IMR-90 (cell line): ENCODE measurements around the gene ARL2. TPM values are rescaled to one million over a fixed set of nuclear protein-coding genes. Genes with fewer than 3 reads are reported as not detected.

ENCODE experiments used
- ATAC-seq: fragments of 200-7000 bp; cut with Tn5 transposase; 2 replicates; pipeline ENCODE4 v1.9.1; 2020; ENCODE audit warnings: low read depth, mild to moderate bottlenecking, moderate library complexity
- BruUV-seq: library from RNA; stranded (reverse); fragments of 400-500 nt; replicated peaks from 2 replicates; lab custom pipeline; 2021; lab: Mats Ljungman, UMichigan
- CTCF ChIA-PET: fragments of 300-600 bp; formaldehyde crosslinking; extraction: SDS; loops from one replicate; lab custom pipeline; 2021; ENCODE audit warnings: antibody characterized with exemption; lab: Yijun Ruan, JAX
- POLR2A ChIA-PET: fragments of 300-600 bp; sonication (Branson Sonifier 250); formaldehyde crosslinking; loops from one replicate; lab custom pipeline; 2022; ENCODE audit warnings: antibody characterized with exemption; ENCODE audit not compliant: unreplicated experiment; lab: Charles Lee
- DNase-seq: peaks from one replicate; pipeline ENCODE4 v3.0.0; 2013
- H2AFZ ChIP-seq: replicated peaks from 2 replicates; pipeline ENCODE3; 2013; ENCODE audit warnings: low read length, mild to moderate bottlenecking; ENCODE audit not compliant: poor library complexity
- H2AK5ac ChIP-seq: 2 replicates; pipeline ENCODE4 v1.6.1; 2013; ENCODE audit warnings: low read depth, low read length, inconsistent platforms
- H2AK9ac ChIP-seq: replicated peaks from 2 replicates; pipeline ENCODE3; 2013; ENCODE audit warnings: mild to moderate bottlenecking, low read depth, low read length, moderate library complexity; ENCODE audit not compliant: poor library complexity
- H2BK120ac ChIP-seq: 2 replicates; pipeline ENCODE4 v1.6.1; 2013; ENCODE audit warnings: low read depth, low read length, inconsistent platforms
- H2BK15ac ChIP-seq: 3 replicates; pipeline ENCODE4 v1.6.1; 2013; ENCODE audit warnings: low read depth, low read length, inconsistent platforms
- H2BK20ac ChIP-seq: 2 replicates; pipeline ENCODE4 v1.6.1; 2013; ENCODE audit warnings: low read depth, mild to moderate bottlenecking, inconsistent platforms, low read length, moderate library complexity
- H2BK5ac ChIP-seq: 2 replicates; pipeline ENCODE4 v1.6.1; 2013; ENCODE audit warnings: mild to moderate bottlenecking, low read depth, low read length, inconsistent platforms; ENCODE audit not compliant: poor library complexity, severe bottlenecking
- H3K14ac ChIP-seq: replicated peaks from 2 replicates; pipeline ENCODE4 v1.6.1; 2013; ENCODE audit warnings: low read depth, low read length, inconsistent platforms
- H3K18ac ChIP-seq: 2 replicates; pipeline ENCODE4 v1.6.1; 2013; ENCODE audit warnings: low read depth, low read length, control low read depth
- H3K23ac ChIP-seq: 2 replicates; pipeline ENCODE4 v1.6.1; 2013; ENCODE audit warnings: low read depth, low read length, inconsistent platforms
- H3K27ac ChIP-seq: 2 replicates; pipeline ENCODE4 v1.5.1; 2013; ENCODE audit warnings: mild to moderate bottlenecking, control low read depth, low read length; ENCODE audit not compliant: insufficient read depth
- H3K27me3 ChIP-seq: 2 replicates; pipeline ENCODE4 v1.6.1; 2013; ENCODE audit warnings: low read length; ENCODE audit not compliant: control insufficient read depth, insufficient read depth
- H3K36me3 ChIP-seq: 2 replicates; pipeline ENCODE4 v1.6.1; 2013; ENCODE audit warnings: low read length, mixed read lengths; ENCODE audit not compliant: control insufficient read depth, insufficient read depth
- H3K4ac ChIP-seq: 2 replicates; pipeline ENCODE4 v1.6.1; 2013; ENCODE audit warnings: low read depth, low read length, inconsistent platforms
- H3K4me1 ChIP-seq: 2 replicates; pipeline ENCODE4 v1.6.1; 2013; ENCODE audit warnings: low read length, mixed read lengths; ENCODE audit not compliant: control insufficient read depth, insufficient read depth
- H3K4me2 ChIP-seq: 2 replicates; pipeline ENCODE4 v1.6.1; 2013; ENCODE audit warnings: low read depth, mild to moderate bottlenecking, control low read depth, low read length, moderate library complexity
- H3K4me3 ChIP-seq: 2 replicates; pipeline ENCODE4 v1.5.1; 2013; ENCODE audit warnings: low read depth, mild to moderate bottlenecking, control low read depth, low read length, moderate library complexity; ENCODE audit not compliant: insufficient read depth
- H3K56ac ChIP-seq: 2 replicates; pipeline ENCODE4 v1.6.1; 2013; ENCODE audit warnings: low read length, inconsistent platforms; ENCODE audit not compliant: insufficient read depth; ENCODE audit errors: extremely low read depth
- H3K79me1 ChIP-seq, 2 experiments: 2 replicates each; pipeline ENCODE4 v1.6.1; 2013; ENCODE audit warnings: low read length in 2 of 2, inconsistent platforms in 1 of 2, low read depth in 1 of 2
- H3K9ac ChIP-seq: 2 replicates; pipeline ENCODE4 v1.6.1; 2013; ENCODE audit warnings: low read depth, low read length, control low read depth
- H3K9me1 ChIP-seq: 2 replicates; pipeline ENCODE4 v1.6.1; 2013; ENCODE audit warnings: low read length, inconsistent platforms; ENCODE audit not compliant: insufficient read depth
- H3K9me3 ChIP-seq: 2 replicates; pipeline ENCODE4 v1.6.1; 2013; ENCODE audit warnings: low read length; ENCODE audit not compliant: control insufficient read depth, insufficient read depth
- H4K20me1 ChIP-seq: 2 replicates; pipeline ENCODE4 v1.6.1; 2013; ENCODE audit warnings: low read length, inconsistent platforms; ENCODE audit not compliant: insufficient read depth
- H4K5ac ChIP-seq: 2 replicates; pipeline ENCODE4 v1.6.1; 2013; ENCODE audit warnings: mild to moderate bottlenecking, low read depth, low read length, control low read depth
- H4K8ac ChIP-seq, 2 experiments: 2 replicates each; pipeline ENCODE4 v1.6.1; 2013; ENCODE audit warnings: low read depth in 2 of 2, low read length in 2 of 2, control low read depth in 1 of 2, inconsistent platforms in 1 of 2
- H4K91ac ChIP-seq: 2 replicates; pipeline ENCODE4 v1.6.1; 2013; ENCODE audit warnings: low read depth, low read length, inconsistent platforms; ENCODE audit not compliant: insufficient read depth
- BHLHE40 ChIP-seq: fragments of 150-350 bp; IDR thresholded peaks from 2 replicates; pipeline ENCODE4 v1.6.1; 2016; ENCODE audit warnings: mild to moderate bottlenecking, low read depth, low read length
- CEBPB ChIP-seq: IDR thresholded peaks from 2 replicates; pipeline ENCODE4 v1.6.1; 2012; ENCODE audit warnings: low read depth, low read length, improper control_type of control experiment
- CHD1 ChIP-seq: IDR thresholded peaks from 2 replicates; pipeline ENCODE4 v1.6.1; 2012; ENCODE audit warnings: low read depth, low read length, improper control_type of control experiment
- CTCF ChIP-seq: conservative IDR thresholded peaks from 2 replicates; pipeline ENCODE4 v1.5.1; 2012; ENCODE audit warnings: mild to moderate bottlenecking, low read depth, low read length, improper control_type of control experiment
- ELK1 ChIP-seq: fragments of 150-350 bp; IDR thresholded peaks from 2 replicates; pipeline ENCODE4 v1.6.1; 2016; ENCODE audit warnings: low read depth, mild to moderate bottlenecking, low read length, moderate library complexity, borderline replicate concordance
- FOS ChIP-seq: fragments of 150-350 bp; IDR thresholded peaks from 2 replicates; pipeline ENCODE4 v1.6.1; 2016; ENCODE audit warnings: low read depth, low read length
- MAFK ChIP-seq: IDR thresholded peaks from 2 replicates; pipeline ENCODE4 v1.6.1; 2012; ENCODE audit warnings: low read depth, low read length, improper control_type of control experiment
- MAZ ChIP-seq: IDR thresholded peaks from 2 replicates; pipeline ENCODE4 v1.6.1; 2012; ENCODE audit warnings: low read depth, mild to moderate bottlenecking, low read length, improper control_type of control experiment, moderate library complexity, borderline replicate concordance
- MXI1 ChIP-seq: IDR thresholded peaks from 2 replicates; pipeline ENCODE4 v1.6.1; 2012; ENCODE audit warnings: low read depth, mild to moderate bottlenecking, low read length, moderate library complexity, borderline replicate concordance
- NFE2L2 ChIP-seq: fragments of 150-350 bp; IDR thresholded peaks from 2 replicates; pipeline ENCODE4 v1.6.1; 2016; ENCODE audit warnings: low read depth, mild to moderate bottlenecking, low read length
- POLR2A ChIP-seq: IDR thresholded peaks from 2 replicates; pipeline ENCODE4 v1.6.1; 2012; ENCODE audit warnings: mild to moderate bottlenecking, low read depth, low read length
- RAD21 ChIP-seq: IDR thresholded peaks from 2 replicates; pipeline ENCODE4 v1.6.1; 2012; ENCODE audit warnings: low read length, improper control_type of control experiment
- RCOR1 ChIP-seq: IDR thresholded peaks from 2 replicates; pipeline ENCODE4 v1.6.1; 2012; ENCODE audit warnings: mild to moderate bottlenecking, low read length, improper control_type of control experiment; ENCODE audit not compliant: insufficient replicate concordance
- RFX5 ChIP-seq: IDR thresholded peaks from 2 replicates; pipeline ENCODE4 v1.8.0; 2012; ENCODE audit warnings: low read depth, mild to moderate bottlenecking, low read length, moderate library complexity
- SMC3 ChIP-seq: fragments of 150-350 bp; IDR thresholded peaks from 2 replicates; pipeline ENCODE4 v1.6.1; 2016; ENCODE audit warnings: low read depth, mild to moderate bottlenecking, antibody characterized with exemption, low read length, moderate library complexity
- USF2 ChIP-seq: fragments of 150-350 bp; IDR thresholded peaks from 2 replicates; pipeline ENCODE4 v1.6.1; 2017; ENCODE audit warnings: mild to moderate bottlenecking, antibody characterized with exemption, low read length, low read depth
- WGBS, 2 experiments: methylation state at CpG; one replicate each; pipeline versions ENCODE4 v1.1.5 to v1.1.7; 2013; ENCODE audit warnings: missing lambda C conversion rate in 2 of 2; ENCODE audit not compliant: insufficient read length in 1 of 2; ENCODE audit errors: extremely low coverage in 2 of 2; 5-methylcytosine and 5-hydroxymethylcytosine counted together
- dilution Hi-C: fragments of 300-500 bp; cut with HindIII; formaldehyde crosslinking; loops from one replicate; pipeline ENCODE4 v1.14.3; 2018; ENCODE audit warnings: low sequenced_read_pairs; ENCODE audit not compliant: unreplicated experiment
- in situ Hi-C: fragments of 300-500 bp; cut with MboI; formaldehyde crosslinking; loops from 3 replicates; pipeline ENCODE4 v1.14.3; 2019; ENCODE audit warnings: low sequenced_read_pairs, inconsistent platforms, mixed read lengths
- intact Hi-C: fragments of 100-400 bp; cut with micrococcal nuclease; formaldehyde crosslinking; loops from 2 replicates; pipeline ENCODE4 v1.10.0; 2022
- polyA plus RNA-seq, 3 experiments: library from polyadenylated mRNA; depleted of rRNA; stranded (reverse); fragments of >200 nt; gene quantifications; 2 replicates each; pipeline ENCODE4 v1.2.3, GENCODE V29; 2012; ENCODE audit warnings: low replicate concordance in 1 of 3
- total RNA-seq: library from RNA; depleted of rRNA; stranded (reverse); fragments of >200 nt; gene quantifications from 2 replicates; pipeline ENCODE4 v1.2.3, GENCODE V29; 2012

ARL2 gene
- total and polyA plus RNA-seq, 2 of the 4 experiments (the other 2 are of a cell fraction), result 48.9 to 152 TPM

- no peak overlapping the region for H3K4ac ChIP-seq
- no peak overlapping the region for H2BK120ac ChIP-seq
- no peak overlapping the region for H3K18ac ChIP-seq
- H3K27ac ChIP-seq, result no peak overlapping the region
- no peaks in the 10 kb centered on the region for H3K27me3 ChIP-seq
- no peak overlapping the region for H2AFZ ChIP-seq
- dilution Hi-C loops, result no loop called here
- no peak overlapping the region for H2AK5ac ChIP-seq
- H3K4me1 ChIP-seq, result no peaks in the 10 kb centered on the region
- H3K36me3 ChIP-seq, result peaks cover 11% of the 10 kb centered on the region
- H4K5ac ChIP-seq, result no peak overlapping the region
- no peaks in the 10 kb centered on the region for H4K20me1 ChIP-seq
- H3K9me3 ChIP-seq, result no peaks in the 10 kb centered on the region
- no CpG with 5 or more reads among the region's 3 CpGs for WGBS, 2 experiments
- H3K9ac ChIP-seq, result no peak overlapping the region
- H3K79me1 ChIP-seq, result peaks cover 8 to 18% of the 10 kb centered on the region in 2 experiments
- H2AK9ac ChIP-seq, result no peak overlapping the region
- ChIA-PET POLR2A (no interaction called here), CTCF (no interaction called here)
- TF ChIP-seq CHD1, result no peak
- TF ChIP-seq NFE2L2, result no peak
- no peak for TF ChIP-seq USF2
- TF ChIP-seq MXI1, result no peak
- TF ChIP-seq RFX5, result no peak
- TF ChIP-seq POLR2A, result no peak
- TF ChIP-seq CEBPB, result no peak
- no peak for TF ChIP-seq CTCF
- TF ChIP-seq ELK1, result no peak
- no peak for TF ChIP-seq FOS
- no peak for TF ChIP-seq RAD21
- no peak for TF ChIP-seq RCOR1
- TF ChIP-seq MAZ, result no peak
- no peak for TF ChIP-seq MAFK
- TF ChIP-seq BHLHE40, result no peak
- TF ChIP-seq SMC3, result no peak
- H3K14ac ChIP-seq, result no peak overlapping the region
- no peak overlapping the region for H2BK15ac ChIP-seq
- intact Hi-C loops, result no loop called here
- no peak overlapping the region for H3K4me3 ChIP-seq
- BruUV-seq, result no TSS peak
- H3K56ac ChIP-seq, result no peak overlapping the region
- no peak overlapping the region; the same call in 1 of the 2 replicates for H3K23ac ChIP-seq
- H2BK5ac ChIP-seq, result no peak overlapping the region
- ATAC-seq (no peak), DNase-seq (no peak)
- H3K9me1 ChIP-seq, result peaks cover 18% of the 10 kb centered on the region
- no peak overlapping the region for H4K91ac ChIP-seq
- no peak overlapping the region for H2BK20ac ChIP-seq
- in situ Hi-C loops, result no loop called here
- no peak overlapping the region for H3K4me2 ChIP-seq
- H4K8ac ChIP-seq, result no peak overlapping the region
Measured at GRCh38 chr11:65021003-65021402, 7.0 kb downstream of the ARL2 start.
